ENCODE measurements around the gene ZNF582. TPM values are rescaled to one million over a fixed set of nuclear protein-coding genes. Genes with fewer than 3 reads are reported as not detected.

ZNF582 gene
- total and polyA plus RNA-seq, 2 experiments from 2014 or later = 3.9 to 4.1 TPM

GRCh38 chr19:56333506-56333905 lies 59.8 kb downstream of the ZNF582 start:
- ATAC-seq (peak; percentile 63), DNase-seq (ENCODE audit: low spot score) (peak; percentile 71)
- Histone ChIP-seq H3F3A (replicated peaks; ENCODE audit: low read depth) (no peaks in the 10 kb centered on the region), H3K4me1 (ENCODE audit: insufficient read depth) (no peaks in the 10 kb centered on the region), H3K79me2 (replicated peaks; ENCODE audit: insufficient read depth) (no peaks in the 10 kb centered on the region), H3K36me3 (ENCODE audit: insufficient read depth) (no peaks in the 10 kb centered on the region), H3K9me2 (ENCODE audit: insufficient read depth) (no peaks in the 10 kb centered on the region), H3K4me2 (no peak overlapping the region), H2AFZ (no peak overlapping the region), H4K20me1 (replicated peaks; ENCODE audit: insufficient read depth) (no peaks in the 10 kb centered on the region), H3K27me3 (ENCODE audit: insufficient read depth) (no peaks in the 10 kb centered on the region), H3K4me3 (no peak overlapping the region), H3K27ac (ENCODE audit: low read depth) (no peak overlapping the region)
- Mint-ChIP-seq H3K36me3 (ENCODE audit: low read depth) (peaks cover 11% of the 10 kb centered on the region; the same call in 2 of the 3 replicates), H3K4me3 (no peak overlapping the region), H3K4me1 (no peaks in the 10 kb centered on the region), H3K9me3 (peaks cover 67% of the 10 kb centered on the region), H3K27me3 (ENCODE audit: insufficient read depth, low read depth, poor library complexity) (peaks cover 2% of the 10 kb centered on the region), H3K27ac (no peak overlapping the region)
- no peak for TF ChIP-seq ZNF114 (CRISPR knock-in tag; IDR thresholded peaks at IDR 0.05)
- TF ChIP-seq, protein P1, sequence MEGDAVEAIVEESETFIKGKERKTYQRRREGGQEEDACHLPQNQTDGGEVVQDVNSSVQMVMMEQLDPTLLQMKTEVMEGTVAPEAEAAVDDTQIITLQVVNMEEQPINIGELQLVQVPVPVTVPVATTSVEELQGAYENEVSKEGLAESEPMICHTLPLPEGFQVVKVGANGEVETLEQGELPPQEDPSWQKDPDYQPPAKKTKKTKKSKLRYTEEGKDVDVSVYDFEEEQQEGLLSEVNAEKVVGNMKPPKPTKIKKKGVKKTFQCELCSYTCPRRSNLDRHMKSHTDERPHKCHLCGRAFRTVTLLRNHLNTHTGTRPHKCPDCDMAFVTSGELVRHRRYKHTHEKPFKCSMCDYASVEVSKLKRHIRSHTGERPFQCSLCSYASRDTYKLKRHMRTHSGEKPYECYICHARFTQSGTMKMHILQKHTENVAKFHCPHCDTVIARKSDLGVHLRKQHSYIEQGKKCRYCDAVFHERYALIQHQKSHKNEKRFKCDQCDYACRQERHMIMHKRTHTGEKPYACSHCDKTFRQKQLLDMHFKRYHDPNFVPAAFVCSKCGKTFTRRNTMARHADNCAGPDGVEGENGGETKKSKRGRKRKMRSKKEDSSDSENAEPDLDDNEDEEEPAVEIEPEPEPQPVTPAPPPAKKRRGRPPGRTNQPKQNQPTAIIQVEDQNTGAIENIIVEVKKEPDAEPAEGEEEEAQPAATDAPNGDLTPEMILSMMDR (conservative IDR thresholded peaks at IDR 0.05; ENCODE audit: low read depth in 2 of 2) = peak; percentile 74 to 81

Other genes starting within 250 kb of the ZNF582 start
- gene GALP, start 217.5 kb downstream of the ZNF582 start, total RNA-seq (2014; rRNA removed; shearing (Covaris generic)) = not detected in 2 replicates
- not detected in 2 replicates for gene GALP, start 217.5 kb downstream of the ZNF582 start, polyA plus RNA-seq (2016; fragmentation: Nextera tagmentation; extraction: Ambion mirVana)
- 0.10 TPM in 1 of 2 replicates, not detected in the other for gene ZSCAN5B, start 195.8 kb downstream of the ZNF582 start, total RNA-seq (2014; rRNA removed; shearing (Covaris generic))
- not detected in 2 replicates for gene ZSCAN5B, start 195.8 kb downstream of the ZNF582 start, polyA plus RNA-seq (2016; fragmentation: Nextera tagmentation; extraction: Ambion mirVana)
- not detected in 2 replicates for gene ZSCAN5C, start 191.3 kb downstream of the ZNF582 start, total RNA-seq (2014; rRNA removed; shearing (Covaris generic))
- gene ZSCAN5C, start 191.3 kb downstream of the ZNF582 start, polyA plus RNA-seq (2016; fragmentation: Nextera tagmentation; extraction: Ambion mirVana) = not detected in 2 replicates
- gene EDDM13, start 120.8 kb downstream of the ZNF582 start, total RNA-seq (2014; rRNA removed; shearing (Covaris generic)) = not detected in 2 replicates
- gene EDDM13, start 120.8 kb downstream of the ZNF582 start, polyA plus RNA-seq (2016; fragmentation: Nextera tagmentation; extraction: Ambion mirVana) = 0.68 and 1.5 TPM in 2 replicates
- 7.5 and 12.5 TPM in 2 replicates for gene ZSCAN5A, start 78.7 kb downstream of the ZNF582 start, total RNA-seq (2014; rRNA removed; shearing (Covaris generic))
- 4.5 and 10.2 TPM in 2 replicates for gene ZSCAN5A, start 78.7 kb downstream of the ZNF582 start, polyA plus RNA-seq (2016; fragmentation: Nextera tagmentation; extraction: Ambion mirVana)
- 2.4 and 4.0 TPM in 2 replicates for gene ZNF583, start 10.8 kb upstream of the ZNF582 start, total RNA-seq (2014; rRNA removed; shearing (Covaris generic))
- gene ZNF583, start 10.8 kb upstream of the ZNF582 start, polyA plus RNA-seq (2016; fragmentation: Nextera tagmentation; extraction: Ambion mirVana) = 3.6 and 6.3 TPM in 2 replicates
- 8.3 and 8.6 TPM in 2 replicates for gene ZNF667, start 83.8 kb upstream of the ZNF582 start, total RNA-seq (2014; rRNA removed; shearing (Covaris generic))
- gene ZNF667, start 83.8 kb upstream of the ZNF582 start, polyA plus RNA-seq (2016; fragmentation: Nextera tagmentation; extraction: Ambion mirVana) = 4.9 and 5.6 TPM in 2 replicates
- gene ZNF471, start 114.3 kb upstream of the ZNF582 start, total RNA-seq (2014; rRNA removed; shearing (Covaris generic)) = 1.1 TPM in 2 replicates
- gene ZNF471, start 114.3 kb upstream of the ZNF582 start, polyA plus RNA-seq (2016; fragmentation: Nextera tagmentation; extraction: Ambion mirVana) = 0.63 and 1.1 TPM in 2 replicates
- gene ZFP28, start 145.4 kb upstream of the ZNF582 start, total RNA-seq (2014; rRNA removed; shearing (Covaris generic)) = 5.0 and 7.9 TPM in 2 replicates
- 3.0 and 3.1 TPM in 2 replicates for gene ZFP28, start 145.4 kb upstream of the ZNF582 start, polyA plus RNA-seq (2016; fragmentation: Nextera tagmentation; extraction: Ambion mirVana)
- gene ZNF470, start 173.9 kb upstream of the ZNF582 start, total RNA-seq (2014; rRNA removed; shearing (Covaris generic)) = 7.0 and 8.7 TPM in 2 replicates
- 4.7 and 5.6 TPM in 2 replicates for gene ZNF470, start 173.9 kb upstream of the ZNF582 start, polyA plus RNA-seq (2016; fragmentation: Nextera tagmentation; extraction: Ambion mirVana)
- gene ZNF71, start 201.8 kb upstream of the ZNF582 start, total RNA-seq (2014; rRNA removed; shearing (Covaris generic)) = 13.2 and 13.9 TPM in 2 replicates
- gene ZNF71, start 201.8 kb upstream of the ZNF582 start, polyA plus RNA-seq (2016; fragmentation: Nextera tagmentation; extraction: Ambion mirVana) = 4.7 and 5.9 TPM in 2 replicates
- 0.19 and 0.63 TPM in 2 replicates for gene SMIM17, start 249.6 kb upstream of the ZNF582 start, total RNA-seq (2014; rRNA removed; shearing (Covaris generic))
- not detected in 2 replicates for gene SMIM17, start 249.6 kb upstream of the ZNF582 start, polyA plus RNA-seq (2016; fragmentation: Nextera tagmentation; extraction: Ambion mirVana)

Data from GM23338 (cell line).